OCI-LY1 (cell line): ENCODE data around the gene R3HCC1L.
"Not testable (repeated sequence)": the region's sequence is repeated elsewhere in the genome, so short reads cannot be mapped to it uniquely, and the experiment has no call there.

Experiments used
- H2AFZ ChIP-seq: fragments of 200-600 bp; sonication (generic), shearing (Covaris generic); 2 replicates; pipeline ENCODE4 v1.6.0; 2014; ENCODE audit warnings: antibody characterized with exemption, mild to moderate bottlenecking, low read length
- H3F3A ChIP-seq: fragments of 200-600 bp; sonication (generic), shearing (Covaris generic); 2 replicates; pipeline ENCODE4 v1.6.0; 2014; ENCODE audit warnings: mild to moderate bottlenecking, antibody characterized with exemption, low read length, moderate library complexity; ENCODE audit not compliant: insufficient read depth
- H3K27ac ChIP-seq: fragments of 200-600 bp; sonication (generic); 2 replicates; pipeline ENCODE4 v1.5.1; 2014; ENCODE audit warnings: low read length, mixed run types, mild to moderate bottlenecking, low read depth; ENCODE audit not compliant: poor library complexity, severe bottlenecking
- H3K27me3 ChIP-seq: fragments of 200-600 bp; sonication (generic); 2 replicates; pipeline ENCODE4 v1.6.0; 2014; ENCODE audit warnings: antibody characterized with exemption, mild to moderate bottlenecking, low read length, moderate library complexity; ENCODE audit not compliant: insufficient read depth
- H3K36me3 ChIP-seq: fragments of 200-600 bp; sonication (generic); 2 replicates; pipeline ENCODE4 v1.6.1; 2014; ENCODE audit warnings: mild to moderate bottlenecking, antibody characterized with exemption, low read length, moderate library complexity, mixed read lengths; ENCODE audit not compliant: insufficient read depth
- H3K4me1 ChIP-seq: fragments of 200-600 bp; sonication (generic); 2 replicates; pipeline ENCODE4 v1.5.1; 2014; ENCODE audit warnings: mild to moderate bottlenecking, low read length, moderate library complexity; ENCODE audit not compliant: insufficient read depth, severe bottlenecking
- H3K4me2 ChIP-seq: fragments of 200-600 bp; sonication (generic), shearing (Covaris generic); 2 replicates; pipeline ENCODE4 v1.6.1; 2014; ENCODE audit warnings: low read length
- H3K4me3 ChIP-seq: fragments of 200-600 bp; sonication (generic); 2 replicates; pipeline ENCODE4 v1.5.1; 2014; ENCODE audit warnings: low read length, low read depth, mild to moderate bottlenecking, mixed read lengths; ENCODE audit not compliant: poor library complexity, severe bottlenecking
- H3K79me2 ChIP-seq: fragments of 200-600 bp; shearing (Covaris generic); 2 replicates; pipeline ENCODE4 v1.6.1; 2016; ENCODE audit warnings: mixed run types, low read length, mixed read lengths; ENCODE audit not compliant: insufficient read depth
- H3K9ac ChIP-seq: fragments of 200-600 bp; sonication (generic), shearing (Covaris generic); 2 replicates; pipeline ENCODE4 v1.6.1; 2014; ENCODE audit warnings: mild to moderate bottlenecking, low read length, mixed read lengths
- H3K9me2 ChIP-seq: fragments of 200-600 bp; sonication (generic), shearing (Covaris generic); 2 replicates; pipeline ENCODE4 v1.6.1; 2014; ENCODE audit warnings: low read depth, mild to moderate bottlenecking, low read length, mixed read lengths
- H3K9me3 ChIP-seq: fragments of 200-600 bp; shearing (Covaris generic); 2 replicates; pipeline ENCODE4 v1.6.1; 2014; ENCODE audit warnings: low read length, mixed read lengths
- H4K20me1 ChIP-seq: fragments of 200-600 bp; sonication (generic), shearing (Covaris generic); 2 replicates; pipeline ENCODE4 v1.6.0; 2016; ENCODE audit warnings: mild to moderate bottlenecking, low read length; ENCODE audit not compliant: insufficient read depth
- EZH2 ChIP-seq: fragments of 200-600 bp; sonication (generic), shearing (Covaris generic); IDR thresholded peaks from 2 replicates; pipeline ENCODE4 v1.8.0; 2017; ENCODE audit warnings: borderline replicate concordance, mixed run types, mild to moderate bottlenecking, antibody characterized with exemption, low read length, moderate library complexity, mixed read lengths
- TF ChIP-seq, protein P1 (sequence below): fragments of 200-600 bp; sonication (generic), shearing (Covaris generic); IDR thresholded peaks from 2 replicates; pipeline ENCODE4 v1.5.1; 2017; ENCODE audit warnings: mild to moderate bottlenecking, antibody characterized with exemption, low read length, moderate library complexity, mixed read lengths

The R3HCC1L gene

DNA sequence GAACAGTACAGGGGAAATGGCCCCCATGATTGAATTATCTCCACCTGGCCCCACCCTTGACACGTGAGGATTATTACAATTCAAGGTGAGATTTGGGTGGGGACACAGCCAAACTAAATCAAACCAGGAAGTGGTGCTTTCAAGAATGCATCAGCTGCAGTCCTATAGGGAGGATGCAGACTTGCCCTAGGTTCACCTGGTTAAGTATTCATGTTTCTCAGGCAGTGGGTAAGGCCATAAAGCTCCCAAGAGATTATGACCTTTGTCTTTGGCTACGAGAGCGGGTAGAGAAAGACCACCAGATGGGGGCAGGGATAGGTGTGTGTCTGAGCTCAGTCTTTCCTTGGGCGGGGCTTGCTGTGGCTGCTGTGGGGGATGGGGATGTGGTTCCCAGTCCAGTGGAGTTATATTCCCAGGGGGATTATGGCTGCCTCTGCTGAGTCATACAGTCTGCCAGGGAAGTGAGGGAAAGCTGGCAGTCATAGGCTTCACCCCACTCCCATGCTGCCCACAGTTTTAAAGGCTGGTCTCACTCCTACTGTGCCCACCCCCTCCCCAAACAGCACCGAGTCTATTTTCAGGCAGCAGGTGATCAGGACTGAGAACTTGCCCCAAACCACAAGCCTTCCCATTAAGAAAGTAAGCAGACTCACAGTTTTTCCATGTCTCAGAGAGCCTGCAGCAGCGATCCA is 8.4 kb upstream of the R3HCC1L start:
- Histone ChIP-seq H3K79me2 (no peaks in the 10 kb centered on the region), H3K9me2 (no peaks in the 10 kb centered on the region), H3F3A (no peaks in the 10 kb centered on the region), H3K27ac (no peak overlapping the region), H3K9me3 (no peaks in the 10 kb centered on the region), H2AFZ (no peak overlapping the region), H3K4me1 (no peaks in the 10 kb centered on the region), H3K36me3 (no peaks in the 10 kb centered on the region; the same call in 1 of the 2 replicates), H3K4me2 (no peak overlapping the region), H3K4me3 (no peak overlapping the region), H3K27me3 (no peaks in the 10 kb centered on the region), H4K20me1 (no peaks in the 10 kb centered on the region), H3K9ac (no peak overlapping the region)
- TF ChIP-seq, protein P1, sequence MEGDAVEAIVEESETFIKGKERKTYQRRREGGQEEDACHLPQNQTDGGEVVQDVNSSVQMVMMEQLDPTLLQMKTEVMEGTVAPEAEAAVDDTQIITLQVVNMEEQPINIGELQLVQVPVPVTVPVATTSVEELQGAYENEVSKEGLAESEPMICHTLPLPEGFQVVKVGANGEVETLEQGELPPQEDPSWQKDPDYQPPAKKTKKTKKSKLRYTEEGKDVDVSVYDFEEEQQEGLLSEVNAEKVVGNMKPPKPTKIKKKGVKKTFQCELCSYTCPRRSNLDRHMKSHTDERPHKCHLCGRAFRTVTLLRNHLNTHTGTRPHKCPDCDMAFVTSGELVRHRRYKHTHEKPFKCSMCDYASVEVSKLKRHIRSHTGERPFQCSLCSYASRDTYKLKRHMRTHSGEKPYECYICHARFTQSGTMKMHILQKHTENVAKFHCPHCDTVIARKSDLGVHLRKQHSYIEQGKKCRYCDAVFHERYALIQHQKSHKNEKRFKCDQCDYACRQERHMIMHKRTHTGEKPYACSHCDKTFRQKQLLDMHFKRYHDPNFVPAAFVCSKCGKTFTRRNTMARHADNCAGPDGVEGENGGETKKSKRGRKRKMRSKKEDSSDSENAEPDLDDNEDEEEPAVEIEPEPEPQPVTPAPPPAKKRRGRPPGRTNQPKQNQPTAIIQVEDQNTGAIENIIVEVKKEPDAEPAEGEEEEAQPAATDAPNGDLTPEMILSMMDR: no peak
- TF ChIP-seq EZH2: no peak

DNA sequence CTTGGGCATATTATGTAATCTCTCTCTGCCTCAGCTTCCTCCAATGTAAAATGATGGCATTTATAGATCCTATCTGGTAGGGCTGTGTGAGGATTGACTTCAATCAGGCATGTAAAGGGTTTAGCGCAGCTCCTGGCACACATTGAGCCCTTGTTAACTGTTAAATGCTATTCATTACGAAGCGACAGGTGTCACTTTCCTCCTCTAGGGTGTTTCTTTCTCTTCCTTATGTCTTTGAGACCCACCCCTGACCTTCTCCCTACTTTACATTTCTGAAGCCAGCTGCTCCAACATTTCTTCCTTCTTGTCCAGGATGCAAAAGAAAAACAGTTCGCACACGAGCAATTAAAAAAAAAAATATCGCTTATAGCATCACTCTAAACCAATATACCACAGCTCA is 5.7 kb upstream of the R3HCC1L start:
- H3K36me3 ChIP-seq: no peaks in the 10 kb centered on the region
- no peak overlapping the region for H3K9ac ChIP-seq
- no peaks in the 10 kb centered on the region for H3K27me3 ChIP-seq

DNA sequence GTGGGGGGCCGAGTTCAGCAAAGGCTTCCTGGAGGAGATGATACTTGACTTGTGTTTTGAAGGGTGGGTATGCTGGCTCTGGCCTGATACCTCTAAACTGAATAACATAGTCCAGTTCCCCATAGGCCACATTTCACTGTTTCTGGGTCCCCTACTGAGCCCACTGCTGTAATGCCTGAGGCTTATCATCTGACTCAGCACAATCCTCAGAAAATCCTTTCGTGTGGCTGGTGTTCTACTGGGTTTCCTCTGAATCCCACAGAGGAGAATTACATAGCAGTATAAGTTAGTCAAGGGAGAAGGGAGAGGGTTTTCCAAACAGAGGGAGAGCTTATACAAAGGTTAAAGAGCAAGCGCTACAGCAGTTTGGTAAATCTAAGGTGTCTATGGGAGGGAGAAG is 2.8 kb upstream of the R3HCC1L start:
- Histone ChIP-seq H3K36me3 (no peaks in the 10 kb centered on the region), H3K27ac (no peak overlapping the region), H3K79me2 (peaks cover 19% of the 10 kb centered on the region), H3K4me1 (peaks cover 24% of the 10 kb centered on the region), H2AFZ (no peak overlapping the region), H3K27me3 (no peaks in the 10 kb centered on the region), H3F3A (no peaks in the 10 kb centered on the region), H3K9ac (no peak overlapping the region), H3K4me3 (no peak overlapping the region), H3K9me2 (no peaks in the 10 kb centered on the region), H4K20me1 (no peaks in the 10 kb centered on the region), H3K4me2 (no peak overlapping the region), H3K9me3 (no peaks in the 10 kb centered on the region)
- no peak for TF ChIP-seq EZH2
- TF ChIP-seq, protein P1: no peak

More for the DNA sequence above, 5.7 kb upstream of the R3HCC1L start:
- Histone ChIP-seq H3K9me2 (no peaks in the 10 kb centered on the region), H3K4me1 (peaks cover 9% of the 10 kb centered on the region), H3K79me2 (no peaks in the 10 kb centered on the region), H2AFZ (no peak overlapping the region), H4K20me1 (no peaks in the 10 kb centered on the region), H3K4me3 (no peak overlapping the region), H3F3A (no peaks in the 10 kb centered on the region), H3K9me3 (no peaks in the 10 kb centered on the region), H3K4me2 (no peak overlapping the region), H3K27ac (no peak overlapping the region)
- TF ChIP-seq, protein P1: no peak
- no peak for TF ChIP-seq EZH2

DNA sequence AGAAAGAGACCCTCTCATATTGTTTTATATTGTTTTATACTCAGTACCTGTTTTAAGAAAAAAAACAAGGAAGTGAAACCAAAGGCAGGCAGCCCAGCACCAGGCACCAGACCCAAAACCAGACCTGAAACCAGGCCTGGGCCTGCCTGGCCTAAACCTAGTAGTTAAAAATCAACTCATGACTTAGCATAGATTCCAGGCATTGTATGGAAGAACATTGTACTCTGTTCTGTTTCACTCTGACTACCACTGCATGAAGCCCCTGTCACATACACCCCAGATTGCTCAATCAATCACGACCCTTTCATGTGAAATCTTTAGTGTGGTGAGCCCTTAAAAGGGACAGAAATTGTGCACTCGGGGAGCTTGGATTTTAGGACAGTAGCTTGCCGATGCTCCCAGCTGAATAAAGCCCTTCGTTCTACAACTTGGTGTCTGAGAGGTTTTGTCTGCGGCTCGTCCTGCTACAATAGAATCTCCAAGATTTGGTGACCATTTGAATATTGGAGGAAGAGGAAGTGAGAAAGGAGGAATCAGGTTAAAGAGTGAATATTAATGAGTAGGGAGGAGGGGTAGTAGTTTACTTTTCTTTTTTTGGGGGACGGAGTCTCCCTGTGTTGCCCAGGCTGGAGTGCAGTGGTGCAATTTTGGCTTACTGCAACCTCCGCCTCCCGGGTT is 1.2 kb upstream of the R3HCC1L start:
- H3K4me3 ChIP-seq, H2AFZ ChIP-seq, H3K9me2 ChIP-seq, H4K20me1 ChIP-seq, H3F3A ChIP-seq, H3K36me3 ChIP-seq, H3K9me3 ChIP-seq, H3K27me3 ChIP-seq, H3K9ac ChIP-seq: not testable (repeated sequence)
- H3K27ac ChIP-seq: peak overlapping the region; percentile 90
- H3K79me2 ChIP-seq: peaks cover 34% of the 10 kb centered on the region
- H3K4me1 ChIP-seq: peaks cover 40% of the 10 kb centered on the region
- peak overlapping the region; percentile 32 for H3K4me2 ChIP-seq
